GDM1 (cell line): ENCODE results near the gene ME3.
"Not testable (repeated sequence)": the region's sequence is repeated elsewhere in the genome, so short reads cannot be mapped to it uniquely, and the experiment has no call there.

Experiments used
- DNase-seq: peaks from one replicate; lab custom pipeline; 2025; lab: John Stamatoyannopoulos, UW

ME3 gene

DNA sequence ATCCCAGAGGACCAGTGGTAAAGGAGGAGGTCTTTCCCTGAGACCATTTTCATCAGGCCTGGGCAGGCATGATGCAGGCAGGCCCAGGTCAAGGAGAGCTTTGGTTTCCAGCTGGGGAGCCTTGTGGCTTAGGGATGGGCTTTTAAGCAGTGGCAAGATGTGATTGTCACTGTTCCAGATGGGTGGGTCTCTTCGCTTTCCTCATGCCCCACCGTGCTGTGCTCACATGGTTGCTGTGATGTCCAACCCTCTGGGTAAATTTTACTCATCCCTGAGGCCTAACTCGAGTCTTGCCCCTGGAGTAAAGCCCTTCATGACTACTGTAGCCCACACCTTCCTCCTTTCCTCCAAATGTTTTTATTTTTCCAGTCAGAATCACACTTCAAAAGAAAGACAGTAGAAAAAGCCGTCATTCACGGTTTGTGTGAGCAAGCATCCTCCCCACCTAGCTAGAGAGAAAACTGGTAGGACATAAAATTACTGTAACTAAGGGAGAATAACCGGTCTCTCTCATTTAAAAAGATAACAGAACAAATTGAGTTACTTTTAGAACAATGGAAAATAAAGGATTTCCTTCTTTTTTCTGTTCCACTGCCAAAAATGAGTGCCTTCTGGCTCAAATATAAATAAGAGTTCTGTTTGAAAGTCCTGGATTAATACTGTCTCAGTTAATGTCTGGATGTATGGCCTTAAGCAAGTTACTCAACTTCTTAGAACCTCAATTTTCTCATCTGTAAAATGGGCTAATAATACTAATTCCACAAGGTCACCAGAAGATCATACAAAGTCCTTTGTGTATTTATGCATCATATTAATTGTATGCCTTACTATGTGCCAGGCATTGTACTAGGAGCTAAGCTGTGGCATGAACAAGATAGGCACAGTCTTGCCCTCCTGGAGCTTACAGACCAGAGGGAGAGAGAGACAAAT is 84.9 kb downstream of the ME3 start:
- DNase-seq: no peak

DNA sequence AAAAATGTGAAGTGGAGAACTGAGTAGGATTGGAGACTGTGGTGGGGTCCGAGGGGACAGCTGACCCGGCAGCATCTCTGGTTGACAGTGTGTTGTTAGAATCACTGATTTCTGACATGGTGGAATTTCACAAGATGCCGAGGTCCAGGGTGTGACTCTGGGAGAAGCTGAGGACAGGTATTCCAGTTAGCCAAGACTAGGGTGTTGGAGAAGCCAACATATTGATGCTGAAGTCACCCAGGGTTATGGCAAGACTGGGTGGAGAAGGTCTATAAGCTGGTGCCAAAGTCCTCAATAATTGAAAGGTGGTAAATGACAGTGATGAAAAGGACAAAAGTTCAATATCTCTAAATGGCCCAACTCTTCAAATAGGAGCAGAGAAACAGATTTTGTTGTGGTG is 86.1 kb downstream of the ME3 start:
- no peak for DNase-seq

DNA sequence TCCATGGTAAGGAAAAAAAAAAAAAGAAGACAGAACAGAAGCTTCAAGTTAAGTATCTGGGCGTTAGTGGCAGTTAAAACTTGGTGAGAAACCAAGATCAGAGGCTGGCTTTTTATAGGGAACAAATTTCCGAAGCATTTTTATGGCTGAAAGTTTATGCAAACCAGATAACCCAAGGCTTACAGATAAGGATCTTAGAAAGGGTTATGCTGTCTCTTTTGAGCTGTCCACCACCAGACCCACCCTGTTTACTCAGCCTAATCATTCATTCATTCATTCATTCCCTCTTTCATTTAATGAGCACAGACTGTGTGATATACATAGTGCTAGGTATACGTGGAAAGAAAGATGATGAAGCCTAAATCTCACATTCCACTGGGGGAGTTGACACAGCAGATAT is 89.5 kb downstream of the ME3 start:
- DNase-seq: no peak

DNA sequence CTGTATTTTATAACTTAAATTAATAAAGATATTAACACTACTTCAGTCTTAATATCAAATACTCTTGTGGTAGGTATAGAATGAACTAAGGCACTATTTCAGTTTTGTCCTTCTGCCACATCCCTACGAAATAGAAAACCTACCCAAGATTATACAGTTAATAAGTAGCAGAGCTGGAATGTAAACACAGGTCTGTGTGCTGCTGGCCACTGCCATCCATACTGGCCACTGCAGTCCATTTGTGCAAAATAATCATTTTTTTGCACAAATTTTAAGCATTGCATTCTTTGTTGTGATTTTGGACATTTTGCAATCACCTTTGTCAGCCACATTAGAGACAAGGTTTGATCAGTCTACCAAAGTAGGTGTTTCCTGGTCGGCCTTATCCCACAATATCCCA is 91.9 kb downstream of the ME3 start:
- no peak for DNase-seq

DNA sequence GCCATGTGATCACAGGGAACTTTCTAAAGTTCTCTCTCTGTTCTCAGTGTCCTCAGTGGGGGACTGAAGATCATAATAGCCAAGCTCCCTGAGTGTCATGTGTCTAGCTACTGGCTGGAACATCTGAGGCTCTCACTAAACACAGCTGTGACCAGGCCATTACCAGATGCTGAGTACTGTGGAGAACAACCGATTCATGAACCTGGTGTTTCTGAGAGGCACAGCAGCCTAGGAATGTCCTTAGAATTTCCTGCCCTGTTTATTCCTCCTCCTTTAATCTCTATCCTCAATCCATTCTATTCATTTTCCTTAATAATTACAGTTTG is 93.0 kb downstream of the ME3 start:
- no peak for DNase-seq

DNA sequence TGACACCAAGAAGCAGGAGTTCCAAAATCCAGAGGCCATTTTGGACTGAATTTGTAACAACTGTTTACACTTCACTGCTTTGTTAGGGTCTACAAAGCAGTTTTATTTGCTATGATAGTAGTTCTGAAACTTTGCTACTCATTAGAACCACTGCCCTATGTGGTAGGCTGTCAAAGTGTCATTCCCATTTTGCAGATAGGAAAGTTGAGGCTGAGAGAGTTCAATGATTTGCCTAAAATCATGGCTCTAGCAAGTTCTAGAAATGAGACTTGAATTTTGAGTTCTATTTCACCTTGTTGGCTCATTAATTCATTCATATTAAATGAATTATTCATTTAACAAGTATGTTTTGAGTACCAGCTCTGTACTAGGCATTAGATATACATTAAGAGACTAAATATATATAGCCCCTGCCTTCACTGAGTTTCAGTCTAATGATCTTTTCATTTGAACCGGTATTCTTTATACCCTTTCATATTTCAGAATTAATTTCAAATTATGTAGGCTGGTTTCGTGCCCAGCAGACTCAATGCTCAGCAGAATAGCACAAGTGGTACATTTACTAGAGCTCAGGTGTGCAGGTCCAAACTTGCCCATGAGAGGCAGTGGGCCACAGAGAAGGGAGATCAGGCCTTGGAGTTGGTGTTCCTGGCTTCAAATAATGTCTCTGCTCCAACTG is 93.5 kb downstream of the ME3 start:
- no peak for DNase-seq

DNA sequence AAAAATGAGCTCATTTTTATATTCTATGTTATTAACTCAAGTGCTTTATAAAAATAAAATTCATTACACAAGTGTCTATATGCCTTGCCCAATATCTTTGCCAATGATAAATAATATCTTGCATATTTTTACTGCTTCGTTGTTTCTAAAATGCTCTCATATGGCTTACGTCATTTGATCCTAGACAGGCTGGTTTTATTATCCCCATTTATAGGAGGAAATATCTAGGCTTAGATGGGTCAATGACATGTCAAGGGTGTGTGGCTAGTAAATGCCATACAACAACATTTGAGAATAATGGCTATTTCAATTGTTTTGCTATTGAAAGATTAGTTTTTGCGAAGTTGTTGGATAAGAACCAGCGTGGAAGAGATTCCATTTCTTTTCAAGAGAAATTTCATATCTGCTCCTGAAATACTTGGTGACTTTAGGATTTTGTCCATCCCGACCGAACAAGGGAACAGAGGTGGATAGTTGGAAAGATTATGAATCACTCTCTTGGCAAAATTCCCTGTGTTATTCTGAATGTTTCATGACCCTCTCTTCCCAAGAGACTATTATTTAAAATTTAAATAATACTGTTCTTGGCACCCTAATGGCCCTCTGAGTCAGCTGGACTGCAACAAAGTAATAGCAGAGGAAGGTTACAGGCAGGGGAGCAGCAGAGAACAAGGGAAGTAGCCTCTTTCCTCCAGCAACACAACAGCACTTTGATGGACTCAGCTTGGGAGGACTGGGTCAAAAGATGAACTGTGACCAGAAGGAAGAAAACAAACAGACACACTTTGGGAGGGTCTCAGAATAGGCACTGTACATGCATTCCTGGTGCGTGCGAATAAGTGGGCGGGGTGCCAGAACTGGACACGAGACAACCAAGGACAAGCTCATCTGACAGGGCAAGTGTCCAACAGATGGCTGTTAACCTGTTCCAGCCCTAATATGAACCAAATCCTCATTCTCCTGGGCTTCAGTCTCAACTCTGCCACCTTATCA is 94.5 kb downstream of the ME3 start:
- DNase-seq: no peak

DNA sequence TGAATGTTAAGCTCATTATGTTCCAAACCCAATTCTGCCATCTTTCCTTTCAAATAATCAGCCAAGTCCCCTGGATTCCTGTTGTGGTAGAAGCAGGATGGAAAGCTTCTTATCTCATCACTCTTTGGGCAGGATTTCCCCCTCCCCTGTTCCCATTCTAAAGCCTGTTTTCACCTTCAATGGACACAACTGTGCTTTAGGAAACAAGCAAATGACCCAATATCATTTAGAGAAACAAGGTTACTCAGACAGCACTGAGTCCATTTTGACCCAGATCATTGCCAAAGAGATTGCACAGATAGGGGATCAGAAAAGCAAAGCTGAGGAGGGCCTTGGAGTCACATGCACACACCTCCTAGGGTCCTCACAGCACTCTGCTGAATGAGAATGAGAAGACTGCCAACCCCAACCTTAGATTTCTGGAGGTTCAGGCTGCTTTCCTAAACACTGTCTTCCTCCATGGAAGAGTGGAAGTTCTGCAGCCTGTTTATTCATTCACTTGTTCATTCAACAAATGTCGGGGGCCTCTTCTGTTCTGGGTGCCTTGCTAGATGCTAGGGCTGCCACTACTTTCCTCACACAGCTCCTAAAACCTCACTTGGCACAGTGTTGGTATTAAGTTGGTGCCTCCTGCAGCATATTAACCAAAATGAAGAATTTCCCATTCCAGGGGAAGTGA is 95.3 kb downstream of the ME3 start:
- no peak for DNase-seq

DNA sequence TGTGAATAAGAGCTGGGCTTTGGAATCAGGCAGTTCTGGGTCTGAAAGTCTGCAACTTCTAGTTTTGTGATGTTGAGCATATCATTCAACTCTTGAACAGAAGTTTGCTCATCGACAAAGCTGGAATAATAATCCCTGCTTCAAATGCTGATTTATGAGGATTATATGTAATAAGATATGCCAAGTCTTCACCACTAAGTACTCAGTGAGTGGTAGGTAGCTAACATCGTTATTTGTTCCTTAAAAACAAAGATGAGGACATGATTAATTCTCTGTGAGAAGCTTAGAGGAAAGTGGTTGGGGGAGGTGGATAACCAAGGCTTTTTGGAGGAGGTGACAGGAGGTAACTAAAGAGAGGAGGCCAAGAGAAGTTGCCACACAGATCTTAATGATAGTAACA is 96.5 kb downstream of the ME3 start:
- DNase-seq: no peak

DNA sequence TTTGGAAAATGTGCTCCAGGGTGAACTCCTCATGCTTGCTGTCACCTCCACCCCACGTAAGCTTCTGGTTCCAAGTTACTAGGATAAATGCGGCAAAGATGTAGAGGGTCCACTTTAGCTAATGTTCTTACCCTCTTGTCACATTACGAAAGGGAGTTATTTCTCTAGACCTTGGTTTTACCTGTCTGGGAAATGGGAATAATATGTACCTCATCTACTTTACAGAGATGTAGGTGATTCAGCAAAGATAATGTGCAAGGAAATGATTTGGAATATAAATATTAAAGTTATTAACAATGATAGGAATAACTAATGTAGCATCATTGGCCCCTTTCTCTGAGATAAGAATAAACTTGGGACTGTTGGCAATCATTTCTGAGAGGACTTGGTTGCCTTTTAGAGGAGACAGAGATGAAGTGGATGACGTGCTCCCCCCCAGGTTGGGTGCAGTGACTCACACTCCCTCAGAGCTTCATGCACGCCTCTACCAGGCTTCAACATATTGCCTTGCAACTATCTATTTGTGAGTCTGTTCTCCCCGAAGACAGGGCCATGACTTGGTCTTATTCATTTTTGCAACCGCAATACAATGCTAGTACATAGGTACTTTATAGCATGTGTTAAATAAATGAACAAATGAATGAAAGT is 97.1 kb downstream of the ME3 start:
- DNase-seq: no peak

DNA sequence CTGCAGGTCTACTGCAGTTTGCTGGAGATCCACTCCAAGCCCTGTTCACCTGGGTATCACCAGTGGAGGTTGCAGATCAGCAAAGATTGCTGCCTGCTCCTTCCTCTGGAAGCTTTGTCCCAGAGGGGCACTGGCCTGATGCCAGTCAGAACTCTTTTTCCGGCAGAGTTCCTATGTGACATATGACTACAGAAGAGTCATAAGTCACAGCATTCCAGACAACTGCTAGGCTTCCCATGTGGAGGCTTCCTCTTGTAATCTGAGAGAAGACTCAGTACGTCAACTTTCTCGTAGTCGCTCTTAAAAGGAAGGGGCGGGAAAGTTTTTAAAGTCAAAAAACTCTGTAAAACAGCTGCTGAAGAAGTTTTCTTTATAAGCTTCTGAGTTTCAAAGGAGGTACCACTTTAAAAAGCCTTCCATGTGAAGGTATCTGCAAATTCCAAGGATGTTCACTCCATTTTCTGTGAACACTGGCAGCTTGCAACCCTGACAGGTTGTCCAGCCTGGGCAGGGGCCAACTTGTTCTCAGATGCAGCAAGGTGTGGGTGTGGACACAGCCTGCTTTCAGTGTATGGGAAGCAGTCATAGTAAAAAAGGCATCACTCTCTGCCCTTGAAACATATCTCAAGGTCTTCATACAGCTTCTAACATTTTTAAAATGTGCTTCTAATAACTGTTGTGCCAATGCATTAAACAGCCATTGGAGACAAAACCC is 97.8 kb downstream of the ME3 start:
- no peak for DNase-seq

DNA sequence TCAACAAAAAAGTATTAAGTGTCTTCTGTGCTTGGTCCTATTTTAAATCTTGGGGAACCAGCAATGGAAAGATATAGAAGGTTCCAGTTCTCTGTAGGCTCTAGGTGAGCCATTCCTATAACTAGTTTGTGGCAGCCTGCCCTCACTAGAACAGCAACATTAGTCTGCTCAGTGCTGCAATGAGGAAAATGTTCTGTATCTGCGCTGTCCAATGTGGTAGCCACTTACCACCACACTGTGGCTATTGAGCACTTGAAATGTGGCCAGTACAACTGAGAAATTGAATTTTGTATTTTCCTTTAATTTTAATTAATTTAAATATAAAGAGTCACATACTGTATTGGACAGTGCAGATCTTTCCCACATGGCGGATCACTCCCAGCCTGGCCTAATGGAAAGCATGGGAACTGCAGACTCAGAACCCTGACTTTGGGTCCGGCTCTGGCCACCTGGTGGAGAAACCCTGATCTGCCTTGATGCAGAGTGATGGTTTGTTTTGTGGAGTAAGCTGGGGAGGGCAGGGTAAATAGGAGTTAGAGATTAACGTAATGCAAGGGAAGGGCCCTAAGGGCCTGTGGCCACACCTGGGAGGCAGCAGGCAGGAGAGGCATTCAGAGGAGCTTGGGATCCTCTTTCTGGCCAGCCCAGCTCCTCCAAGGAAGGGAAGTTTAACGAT is 101.0 kb downstream of the ME3 start:
- DNase-seq: peak; percentile 6

DNA sequence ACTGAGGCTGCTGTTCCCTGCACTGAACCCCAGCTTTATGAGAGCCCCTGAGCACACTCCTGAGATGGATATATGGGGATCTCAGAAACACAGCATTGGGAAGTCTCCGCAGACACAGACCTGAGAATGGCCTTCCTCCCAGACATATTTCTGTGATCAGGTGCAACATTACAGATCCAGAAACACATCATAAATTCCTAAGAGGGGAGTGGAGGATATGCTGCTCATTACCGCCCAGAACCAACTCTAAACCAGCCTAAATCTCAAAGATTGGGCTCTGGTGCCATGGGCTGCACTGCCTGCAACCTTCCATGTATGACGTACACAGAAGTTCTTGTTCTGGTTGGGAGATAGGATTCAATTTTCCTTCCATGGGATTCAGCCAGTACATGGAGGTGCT is 102.0 kb downstream of the ME3 start:
- no peak for DNase-seq

DNA sequence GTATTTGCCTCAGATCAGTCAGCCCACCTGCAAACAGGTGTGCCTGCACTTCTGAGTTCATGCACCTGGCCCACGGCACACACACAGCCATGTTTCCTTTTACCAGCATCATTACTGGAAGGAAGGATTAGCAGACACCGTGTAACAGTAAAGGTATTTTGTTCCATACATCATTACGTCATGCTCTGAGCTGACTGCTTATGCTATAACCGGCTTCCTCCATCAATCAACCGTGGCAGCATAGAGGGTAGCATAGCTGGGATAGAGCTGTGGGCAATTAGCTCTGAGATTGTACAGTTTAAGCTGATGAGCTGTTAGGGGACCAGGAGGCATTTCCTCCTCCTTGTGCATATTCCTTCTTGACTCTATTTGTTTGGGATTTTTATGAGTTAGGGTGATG is 102.4 kb downstream of the ME3 start:
- no peak for DNase-seq

DNA sequence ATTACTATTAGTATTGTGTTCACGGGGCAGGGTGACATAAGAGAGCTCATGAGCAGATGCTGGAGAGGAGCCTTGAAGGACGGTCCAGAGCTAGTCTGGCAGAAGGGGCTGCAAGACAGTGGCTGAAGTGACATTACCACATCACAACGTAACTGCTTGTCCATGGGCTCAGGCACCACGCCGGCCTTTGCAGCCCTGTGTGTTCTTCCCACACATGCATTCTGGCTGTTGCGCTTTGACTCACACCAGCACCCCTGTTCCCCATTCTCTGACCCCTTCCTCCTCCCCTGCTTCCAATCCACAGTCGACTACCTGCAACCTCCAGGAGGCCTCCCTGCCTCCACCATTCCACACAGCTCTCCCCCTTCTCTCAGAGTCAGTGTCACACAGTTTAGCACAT is 103.3 kb downstream of the ME3 start:
- no peak for DNase-seq

DNA sequence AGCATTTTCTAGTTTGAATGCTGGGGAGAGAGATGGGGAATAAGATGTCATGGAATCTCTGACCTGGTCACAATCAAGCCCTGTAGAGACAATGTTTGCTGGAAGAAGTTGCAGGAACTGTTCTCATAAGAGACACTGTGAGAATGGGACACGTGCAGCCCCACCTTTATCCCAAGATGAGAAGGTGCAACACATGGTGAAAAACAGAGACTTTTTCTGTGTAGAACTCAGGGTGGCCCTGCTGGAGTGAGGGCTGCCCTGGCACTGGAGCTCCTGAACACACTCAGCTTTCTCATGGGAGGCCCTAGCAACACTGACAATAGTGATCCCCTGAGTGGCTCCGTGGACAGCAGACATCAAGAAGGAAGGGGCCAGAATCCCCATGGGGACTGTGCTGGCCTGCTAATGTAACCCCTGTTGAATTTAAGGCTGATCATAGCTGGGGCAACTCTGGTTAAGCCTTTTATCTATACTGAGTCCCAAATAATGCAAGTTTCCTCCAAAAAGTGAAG is 106.6 kb downstream of the ME3 start:
- no peak for DNase-seq

DNA sequence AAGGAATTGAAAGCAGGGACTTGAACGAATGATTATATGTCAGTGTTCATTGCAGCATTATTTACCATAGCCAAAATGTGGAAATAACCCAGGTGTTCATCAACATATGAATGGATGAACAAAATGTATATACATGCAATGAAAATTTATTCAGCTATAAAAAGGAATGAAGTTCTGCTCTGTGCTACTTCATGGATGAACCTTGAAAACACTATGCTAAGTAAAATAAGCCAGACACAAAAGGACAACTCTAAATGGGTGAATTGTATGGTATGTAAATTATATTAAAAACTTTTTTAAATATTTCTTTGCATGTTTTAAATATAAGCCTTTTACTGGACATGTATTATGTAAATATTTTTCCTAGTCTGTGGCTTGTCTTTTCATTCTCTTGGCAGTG is 107.0 kb downstream of the ME3 start:
- DNase-seq: no peak

DNA sequence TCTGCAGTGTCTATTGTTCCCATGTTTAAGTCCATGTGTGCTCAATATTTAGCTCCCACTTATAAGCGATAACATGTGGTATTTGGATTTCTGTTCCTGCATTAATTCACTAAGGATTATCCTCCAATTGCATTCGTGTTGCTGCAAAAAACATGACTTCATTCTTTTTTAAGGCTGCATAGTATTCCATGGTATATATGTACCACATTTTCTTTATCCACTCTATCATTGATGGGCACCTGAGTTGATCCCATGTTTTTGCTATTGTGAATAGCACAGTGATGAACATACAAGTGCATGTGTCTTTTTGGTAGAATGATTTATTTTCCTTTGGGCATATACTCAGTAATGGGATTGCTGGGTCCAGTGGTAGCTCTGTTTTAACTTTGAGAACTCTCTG is 109.6 kb downstream of the ME3 start:
- DNase-seq: not testable (repeated sequence)

DNA sequence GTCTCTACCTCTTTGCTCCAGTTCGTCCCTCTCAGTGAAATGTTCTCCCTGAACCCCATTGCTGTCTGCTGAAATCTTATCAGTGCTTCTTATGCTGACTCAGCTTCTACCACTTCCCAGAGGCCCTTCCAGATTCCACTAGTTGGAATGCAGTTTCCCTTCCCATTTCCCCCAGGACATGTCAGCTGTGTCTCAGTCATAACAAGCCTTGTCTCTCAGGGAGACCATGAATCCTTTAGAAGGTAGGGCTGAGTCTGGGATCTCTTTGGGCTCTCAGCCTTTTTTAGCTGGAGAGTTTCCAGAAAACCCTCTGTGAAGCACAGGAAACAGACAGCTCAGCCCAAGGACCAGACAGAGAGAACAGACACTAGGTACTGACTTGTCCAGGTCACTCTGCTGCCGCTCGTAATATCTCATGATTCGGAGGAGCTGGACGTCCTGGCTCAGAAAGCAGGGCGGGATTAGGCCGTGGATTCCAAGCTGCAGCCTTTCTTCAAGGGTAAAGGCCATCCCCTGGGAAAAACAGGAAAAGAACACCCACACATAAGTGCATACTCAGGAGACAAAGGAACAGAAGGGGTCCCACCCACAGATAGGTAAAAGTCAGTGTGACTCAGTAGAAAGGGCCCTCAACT is 113.0 kb downstream of the ME3 start:
- no peak for DNase-seq
